Measurements from ENCODE around the gene ADD1.
"Not testable (repeated sequence)": the region's sequence is repeated elsewhere in the genome, so short reads cannot be mapped to it uniquely, and the experiment has no call there.

Gene ADD1

DNA sequence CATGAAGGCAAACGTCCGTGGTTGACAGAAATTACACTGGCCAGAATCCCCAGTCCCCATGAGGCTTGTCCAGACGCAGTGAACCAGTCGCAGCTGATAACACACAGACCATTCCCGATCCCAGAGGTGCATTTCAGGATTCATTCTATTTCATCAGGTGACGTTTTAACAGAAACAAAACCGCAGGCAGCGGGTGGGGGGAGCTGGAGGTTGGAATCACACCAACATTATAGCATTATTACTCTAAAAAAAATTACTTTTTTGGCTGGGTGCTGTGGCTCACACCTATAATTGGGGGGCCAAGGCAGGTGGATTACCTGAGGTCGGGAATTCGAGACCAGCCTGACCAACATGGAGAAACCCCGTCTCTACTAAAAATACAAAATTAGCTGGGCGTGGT lies 94.3 kb downstream of the ADD1 start:
- DNase-seq, result no peak

DNA sequence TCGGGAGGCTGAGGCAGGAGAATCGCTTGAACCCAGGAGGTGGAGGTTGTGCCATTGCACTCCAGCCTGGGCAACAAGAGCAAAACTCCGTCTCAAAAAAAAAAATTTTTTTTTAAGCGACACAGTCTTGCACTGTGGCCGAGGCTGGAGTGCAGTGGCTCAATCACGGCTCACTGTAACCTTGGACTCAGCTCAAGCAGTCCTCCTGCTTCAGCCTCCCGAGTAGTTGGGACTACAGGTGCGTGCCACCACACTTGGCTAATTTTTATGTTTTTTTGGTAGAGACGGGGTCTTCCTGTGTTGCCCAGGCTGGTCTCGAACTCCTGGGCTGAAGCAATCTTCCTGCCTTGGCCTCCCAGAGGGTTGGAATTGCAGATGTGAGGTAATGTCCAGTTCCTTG lies 94.8 kb downstream of the ADD1 start:
- DNase-seq, result not testable (repeated sequence)

- DNase-seq, result no peak
These were observed 95.3 kb downstream of the ADD1 start for GRCh38 chr4:2938906-2939305.

DNA sequence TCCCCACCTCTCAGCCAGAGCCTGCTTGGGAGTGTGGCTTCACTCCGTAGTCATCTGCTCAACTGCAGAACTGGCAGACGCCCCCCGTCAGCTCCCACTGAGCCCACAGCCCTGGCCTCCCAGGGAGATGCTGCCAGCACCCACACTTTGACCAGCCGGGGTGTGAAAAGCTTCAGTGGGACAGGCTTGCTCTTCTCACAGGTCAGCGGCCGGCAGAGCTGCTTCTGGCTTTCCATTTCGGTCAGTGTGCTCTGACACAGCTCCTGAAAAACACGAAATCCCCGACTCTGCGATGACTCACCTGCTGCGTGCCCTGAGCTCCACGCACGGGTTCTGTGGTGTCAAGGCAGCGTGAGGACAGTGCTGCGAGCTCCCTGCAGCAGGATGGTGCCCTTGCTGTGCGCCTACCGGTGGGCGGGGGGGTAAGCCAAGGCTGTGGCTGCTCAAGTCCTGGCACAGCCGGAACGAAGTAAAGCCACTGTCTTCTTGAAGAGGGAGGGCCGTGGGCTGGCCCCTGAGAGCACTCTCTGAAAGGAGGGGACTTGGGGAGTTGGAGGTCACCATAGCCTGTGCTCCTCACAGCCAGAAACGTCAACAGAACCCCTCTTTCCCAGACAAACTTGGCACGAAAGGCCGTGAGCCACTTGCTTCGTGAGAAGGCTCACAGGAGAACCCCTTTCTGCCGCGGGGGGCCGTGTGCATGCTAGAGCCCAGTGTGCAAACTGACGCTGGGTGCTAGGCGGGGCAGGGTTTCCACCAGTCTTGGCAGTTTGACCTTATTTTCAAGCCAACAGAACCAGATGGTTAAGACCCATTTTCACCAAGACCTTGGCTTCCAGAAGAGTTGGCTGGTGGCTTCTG lies 96.0 kb downstream of the ADD1 start:
- DNase-seq, result no peak

DNA sequence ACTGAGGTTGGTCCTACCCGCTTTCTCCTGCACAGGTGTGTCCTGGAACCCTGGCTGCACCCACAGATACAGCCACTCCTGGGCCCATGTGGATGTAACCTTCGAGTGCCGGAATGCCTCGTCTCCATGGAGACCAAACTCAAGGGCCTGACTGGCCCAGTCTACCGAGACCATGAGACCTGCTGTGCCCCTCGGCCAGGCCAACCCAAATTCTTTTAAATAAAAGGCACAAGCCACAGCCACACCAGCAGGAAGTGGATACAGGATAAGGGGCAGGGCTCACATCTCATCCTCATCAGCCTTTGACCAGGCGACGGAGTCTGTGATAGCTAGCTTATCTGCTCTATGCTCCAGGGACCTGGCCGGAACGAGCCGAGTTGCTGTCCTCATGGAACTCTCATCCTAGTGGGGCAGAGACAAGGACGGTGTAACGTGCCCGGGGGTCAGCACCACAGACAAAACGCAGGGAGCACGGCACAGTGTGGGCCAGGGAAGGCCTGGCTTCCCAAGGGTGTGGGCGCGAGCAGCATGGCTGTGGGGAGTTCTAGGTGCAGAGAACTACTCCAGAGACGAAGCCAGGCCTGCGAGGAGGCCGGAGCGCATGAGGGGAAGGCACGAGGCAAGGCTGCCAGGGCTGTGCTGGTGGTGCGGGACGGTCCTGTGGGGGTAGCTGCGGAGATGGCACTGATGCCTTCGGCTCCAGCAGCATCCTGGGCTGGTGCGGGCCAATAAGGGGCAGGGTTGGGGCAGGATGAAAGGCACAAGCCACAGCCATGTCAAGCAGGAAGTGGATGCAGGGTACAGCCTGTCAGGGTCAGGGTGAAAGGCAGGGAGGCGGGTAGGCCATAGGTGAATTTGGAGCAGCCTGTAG lies 96.9 kb downstream of the ADD1 start:
- no peak for DNase-seq

DNA sequence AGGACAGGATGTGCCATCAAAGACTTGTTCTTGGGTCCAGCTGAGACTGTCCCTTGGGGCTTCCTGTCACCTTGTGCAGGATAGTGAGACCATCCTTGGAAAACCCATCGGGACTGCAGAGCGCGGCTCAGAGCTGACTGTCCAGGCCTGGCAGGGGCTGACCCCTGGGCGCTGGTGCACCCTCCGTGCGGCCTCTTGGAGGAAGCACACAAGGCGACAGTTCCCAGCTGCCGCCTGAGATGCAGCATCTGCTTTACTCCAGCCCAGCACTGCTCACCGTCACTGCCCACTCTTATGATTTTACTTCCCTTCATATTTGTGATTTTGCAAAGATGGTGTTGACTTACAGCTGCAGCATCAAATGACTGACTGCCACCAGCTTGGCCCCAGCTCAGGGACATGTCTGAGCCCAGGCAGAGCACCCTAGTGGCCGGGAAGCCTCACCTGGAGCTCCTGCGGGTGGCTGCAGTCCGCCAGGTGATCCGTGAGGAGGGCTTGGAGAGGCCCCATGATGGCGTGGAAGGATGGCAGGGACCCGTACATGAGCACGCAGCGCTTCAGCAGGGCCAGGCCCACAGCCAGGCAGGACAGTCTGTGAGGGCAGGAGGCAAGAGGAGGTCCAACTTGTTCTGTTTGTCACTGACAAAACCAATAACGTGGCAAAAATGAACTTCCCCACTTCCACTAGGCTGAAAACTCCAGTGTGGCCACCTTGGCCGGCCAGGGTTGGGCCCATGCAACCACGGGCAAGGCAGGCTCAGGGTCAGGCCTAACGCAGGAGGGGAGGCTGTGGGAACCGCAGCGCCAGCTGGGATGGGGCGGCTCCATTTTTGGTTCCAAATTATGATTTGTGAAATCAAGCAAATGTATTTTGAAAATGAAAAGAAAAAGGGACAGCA lies 97.7 kb downstream of the ADD1 start:
- no peak for DNase-seq

- no peak for DNase-seq
These were observed 98.4 kb downstream of the ADD1 start for GRCh38 chr4:2942037-2942531.

- no peak for DNase-seq
These were observed 99.1 kb downstream of the ADD1 start for GRCh38 chr4:2942532-2943363.

DNA sequence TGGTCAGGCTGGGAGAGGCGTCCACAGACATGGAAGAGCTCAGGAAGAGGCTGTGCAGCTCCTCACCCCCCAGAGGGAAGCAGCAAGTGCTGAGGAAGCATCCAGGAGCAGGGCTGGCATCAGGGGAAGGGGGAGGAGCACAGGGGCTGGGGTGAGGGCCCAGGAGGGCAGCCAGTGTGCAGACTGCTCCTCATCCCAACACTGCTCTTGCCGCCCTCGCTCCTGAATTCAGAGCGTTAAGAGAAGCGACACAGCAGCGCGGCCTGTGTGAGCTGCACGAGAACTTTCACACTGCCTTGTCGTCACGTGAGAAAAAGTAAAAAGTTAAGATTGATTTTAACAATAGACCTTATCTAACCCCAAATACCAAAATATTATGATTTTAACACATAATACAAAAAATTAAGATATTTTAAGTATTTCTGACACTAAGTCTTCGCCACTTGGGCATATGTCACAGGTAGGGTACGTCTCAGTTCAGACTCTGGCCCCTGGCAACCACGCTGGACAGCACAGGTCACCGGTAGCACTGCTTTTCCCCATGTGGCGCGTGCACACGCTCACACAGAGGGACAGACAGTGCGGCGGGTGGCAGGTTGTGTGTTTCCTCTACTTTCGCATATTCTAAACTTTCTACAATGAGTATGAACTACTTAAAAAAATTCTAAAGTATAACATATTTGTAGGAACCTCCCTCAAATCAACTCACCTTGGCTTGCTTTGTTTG lies 99.9 kb downstream of the ADD1 start:
- no peak for DNase-seq

DNA sequence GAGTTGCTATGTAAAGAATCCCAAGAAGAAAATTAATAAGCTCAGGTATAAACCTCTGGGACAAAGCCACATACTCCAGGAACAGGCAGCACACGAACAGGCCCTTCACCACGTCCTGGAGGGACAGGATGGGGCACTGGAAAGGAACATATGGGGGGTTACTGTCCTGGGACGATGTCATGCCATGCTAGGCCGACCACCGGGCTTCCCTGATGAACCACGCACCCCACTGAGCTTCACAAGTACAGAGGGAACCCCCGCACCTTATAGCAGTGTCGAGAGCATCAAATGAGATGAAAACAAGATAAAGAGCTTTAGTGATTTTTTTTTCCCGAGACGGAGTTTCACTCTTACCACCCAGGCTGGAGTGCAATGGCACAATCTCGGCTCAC lies 100.4 kb downstream of the ADD1 start:
- no peak for DNase-seq

GRCh38 chr4:2944586-2945526 lies 101.2 kb downstream of the ADD1 start:
- no peak for DNase-seq

DNA sequence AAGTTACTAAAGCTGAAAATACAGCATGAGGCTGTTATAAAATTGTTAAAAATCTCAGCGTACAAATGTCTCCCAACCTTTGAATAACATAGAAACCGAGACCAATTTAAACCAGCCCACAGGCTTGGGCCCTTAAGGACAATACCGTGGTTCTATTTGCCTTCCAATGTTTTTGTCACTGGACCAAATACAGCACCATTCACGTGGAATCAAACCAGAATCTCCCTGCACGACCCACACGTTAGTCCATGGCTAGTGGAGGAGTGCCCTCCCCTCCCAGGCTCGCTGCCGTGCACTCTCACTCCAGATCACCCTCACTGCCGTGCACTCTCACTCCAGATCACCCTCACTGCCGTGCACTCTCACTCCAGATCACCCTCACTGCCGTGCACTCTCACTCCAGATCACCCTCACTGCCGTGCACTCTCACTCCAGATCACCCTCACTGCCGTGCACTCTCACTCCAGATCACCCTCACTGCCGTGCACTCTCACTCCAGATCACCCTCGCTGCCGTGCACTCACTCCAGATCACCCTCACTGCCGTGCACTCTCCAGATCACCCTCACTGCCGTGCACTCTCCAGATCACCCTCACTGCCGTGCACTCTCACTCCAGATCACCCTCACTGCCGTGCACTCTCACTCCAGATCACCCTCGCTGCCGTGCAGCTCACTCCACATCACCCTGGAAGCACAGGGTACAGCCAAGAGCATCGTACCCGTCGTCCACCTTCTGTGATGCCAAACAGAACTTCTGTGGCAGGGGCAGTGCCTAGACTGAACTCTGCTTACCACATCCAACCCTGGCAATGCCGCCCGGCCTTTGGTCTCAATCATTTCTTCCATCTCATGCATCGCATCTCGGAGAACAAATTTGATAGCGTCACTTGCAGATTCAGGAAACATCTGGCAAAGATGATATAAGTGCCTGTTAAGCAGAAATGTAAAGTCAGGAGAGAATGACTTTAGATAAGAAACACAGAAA lies 102.3 kb downstream of the ADD1 start:
- DNase-seq, result not testable (repeated sequence)

DNA sequence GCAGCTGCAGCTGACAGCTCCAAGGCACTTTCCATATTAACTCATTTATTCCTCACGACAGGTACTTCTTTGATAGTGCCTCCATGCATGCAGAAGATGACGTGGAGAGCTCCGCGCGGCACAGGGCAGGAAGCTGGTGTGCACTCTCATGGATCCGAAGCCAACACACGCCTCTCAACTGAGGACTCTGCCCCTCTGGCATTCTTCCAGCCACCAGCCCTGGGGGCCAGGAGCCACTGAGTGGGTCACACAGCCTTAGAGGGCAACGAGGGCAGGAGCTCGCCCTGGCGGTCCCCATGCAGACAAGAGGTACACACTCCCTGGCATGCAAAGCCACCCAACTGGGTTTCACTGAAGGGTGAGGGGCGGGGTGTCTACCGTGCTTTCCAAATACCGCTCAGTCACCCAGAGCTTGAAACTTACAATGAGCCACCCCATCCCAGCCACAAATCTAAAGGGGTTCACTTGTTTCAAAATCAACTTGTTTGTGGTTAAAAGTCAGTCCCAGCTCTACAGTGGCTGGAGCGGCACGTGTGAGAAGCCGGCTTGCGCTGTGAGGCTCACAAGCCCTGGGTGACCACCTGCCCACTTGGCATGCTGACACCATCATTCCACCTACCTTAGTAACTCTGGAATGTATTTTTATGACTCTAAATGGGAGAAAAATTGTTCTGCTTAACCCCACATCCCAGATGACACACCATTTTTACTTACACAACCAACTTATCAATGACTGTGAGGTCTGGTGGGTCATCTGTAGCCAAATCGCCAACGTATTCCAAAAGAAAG lies 103.4 kb downstream of the ADD1 start:
- DNase-seq, result no peak

DNA sequence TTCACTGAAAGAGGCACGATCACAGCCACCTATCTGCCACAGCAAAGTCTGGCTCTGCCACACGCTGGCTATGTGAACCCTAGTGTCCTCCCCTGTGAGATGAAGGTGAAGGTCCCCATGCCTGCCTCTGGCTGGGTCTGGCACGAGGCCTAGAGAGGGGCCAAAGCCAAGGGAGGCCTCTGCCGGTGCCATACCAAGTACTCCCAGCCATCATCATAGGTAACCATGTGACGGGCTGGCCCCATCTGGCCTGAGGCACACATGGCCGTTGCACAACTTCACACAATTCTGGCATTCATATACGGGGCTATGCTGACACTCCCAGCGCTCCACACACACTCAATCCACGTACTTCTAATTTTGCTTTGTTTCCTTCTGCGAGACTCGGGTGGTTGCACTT lies 104.3 kb downstream of the ADD1 start:
- no peak for DNase-seq

DNA sequence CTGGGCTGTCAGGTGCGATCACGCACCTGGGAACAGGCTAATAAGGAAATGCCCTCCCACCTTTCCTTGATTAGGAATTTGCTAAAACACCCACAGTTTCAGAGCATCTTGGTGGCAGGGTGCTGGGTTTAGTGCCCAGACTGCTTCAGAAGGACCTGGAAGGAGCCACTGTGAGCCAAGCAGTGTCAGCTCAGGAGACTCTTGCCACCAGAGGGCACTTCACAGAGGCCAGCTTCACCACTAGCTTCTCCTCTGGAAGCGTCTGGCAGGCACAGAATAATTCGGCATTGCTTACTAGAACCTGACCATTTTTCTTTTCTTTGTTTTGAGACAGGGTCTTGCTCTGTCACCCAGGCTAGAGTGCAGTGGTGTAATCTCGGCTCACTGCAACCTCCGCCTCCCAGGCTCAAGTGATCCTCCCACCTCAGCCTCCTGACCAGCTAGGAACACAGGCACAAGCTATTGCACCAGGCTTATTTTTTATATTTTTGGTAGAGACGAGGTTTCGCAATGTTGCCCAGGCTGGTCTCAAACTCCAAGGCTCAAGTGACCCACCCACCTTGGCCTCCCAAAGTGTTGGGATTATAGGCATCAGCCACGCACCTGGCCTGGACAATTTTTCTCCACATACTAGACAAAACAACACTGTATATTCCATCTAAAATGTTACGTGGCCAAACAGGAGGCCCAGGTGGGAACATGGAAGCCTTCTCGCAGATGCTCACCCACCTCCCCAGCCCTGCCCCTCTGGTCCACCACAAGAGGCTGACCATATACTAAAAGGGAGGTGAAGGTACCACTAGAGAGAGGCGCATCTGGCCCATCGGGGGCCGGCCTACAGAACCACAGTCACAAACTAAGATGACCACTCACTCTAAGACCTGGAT lies 105.5 kb downstream of the ADD1 start:
- no peak for DNase-seq

DNA sequence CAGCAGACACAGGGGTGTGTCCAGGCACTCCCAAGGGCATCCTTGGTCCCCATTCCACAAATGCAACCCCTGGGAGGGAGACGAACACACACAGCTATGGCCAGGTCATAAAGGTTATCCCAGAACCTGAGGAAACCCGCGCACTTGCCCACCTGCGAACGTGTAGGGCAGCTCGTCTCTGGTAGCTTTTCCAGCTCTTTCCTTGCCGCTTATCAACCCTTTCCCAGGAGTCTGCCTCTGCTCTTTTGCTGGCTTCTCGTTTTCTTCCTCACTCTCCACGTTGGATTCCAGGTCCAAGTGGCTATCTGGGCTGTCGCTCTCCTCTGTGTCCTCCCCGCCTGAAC lies 106.1 kb downstream of the ADD1 start:
- no peak for DNase-seq

Data from NCI-H69 (cell line).